GM23338 (cell line): ENCODE measurements around the gene TRIM37. TPM values are rescaled to one million over a fixed set of nuclear protein-coding genes. Genes with fewer than 3 reads are reported as not detected.

Experiments used
- ATAC-seq: fragments of 200-7000 bp; cut with Tn5 transposase; 3 replicates; pipeline ENCODE4 v1.9.1; 2020
- DNase-seq: peaks from one replicate; pipeline ENCODE4 v3.0.0-alpha.2; 2015; ENCODE audit warnings: low spot score
- H2AFZ ChIP-seq: fragments of 200-600 bp; sonication (generic); 2 replicates; pipeline ENCODE4 v1.8.0; 2016; ENCODE audit warnings: antibody characterized with exemption, mild to moderate bottlenecking, moderate library complexity
- H3F3A ChIP-seq: fragments of 200-600 bp; sonication (generic); replicated peaks from 2 replicates; pipeline ENCODE4 v1.8.0; 2017; ENCODE audit warnings: antibody characterized with exemption, mixed run types, low read depth
- H3K27ac ChIP-seq: fragments of 200-600 bp; sonication (generic); 2 replicates; pipeline ENCODE4 v1.6.1; 2016; ENCODE audit warnings: low read depth
- H3K27me3 ChIP-seq: fragments of 200-600 bp; sonication (generic); 2 replicates; pipeline ENCODE4 v1.8.0; 2016; ENCODE audit warnings: mild to moderate bottlenecking, mixed run types, moderate library complexity; ENCODE audit not compliant: insufficient read depth
- H3K36me3 ChIP-seq: fragments of 200-600 bp; sonication (generic); 2 replicates; pipeline ENCODE4 v1.8.0; 2016; ENCODE audit warnings: mild to moderate bottlenecking; ENCODE audit not compliant: insufficient read depth
- H3K4me1 ChIP-seq: fragments of 200-600 bp; sonication (generic); 2 replicates; pipeline ENCODE4 v1.8.0; 2016; ENCODE audit warnings: mild to moderate bottlenecking, moderate library complexity; ENCODE audit not compliant: insufficient read depth
- H3K4me2 ChIP-seq: fragments of 200-600 bp; sonication (generic); 2 replicates; pipeline ENCODE4 v1.7.1; 2017; ENCODE audit warnings: mixed run types
- H3K4me3 ChIP-seq: fragments of 200-600 bp; sonication (generic); 2 replicates; pipeline ENCODE4 v1.6.1; 2016; ENCODE audit warnings: mixed run types
- H3K79me2 ChIP-seq: fragments of 200-600 bp; sonication (generic); replicated peaks from 2 replicates; pipeline ENCODE4 v1.8.0; 2017; ENCODE audit warnings: mild to moderate bottlenecking; ENCODE audit not compliant: insufficient read depth
- H3K9me2 ChIP-seq: fragments of 200-600 bp; sonication (generic); 2 replicates; pipeline ENCODE4 v1.8.0; 2017; ENCODE audit not compliant: insufficient read depth
- H4K20me1 ChIP-seq: fragments of 200-600 bp; sonication (generic); replicated peaks from 2 replicates; pipeline ENCODE4 v1.8.0; 2017; ENCODE audit warnings: mild to moderate bottlenecking; ENCODE audit not compliant: insufficient read depth
- H3K27ac Mint-ChIP-seq: 2 replicates; pipeline ENCODE4 v1.8.0; 2020; ENCODE audit warnings: inconsistent platforms, mild to moderate bottlenecking, moderate library complexity, mixed read lengths
- H3K27me3 Mint-ChIP-seq: 3 replicates; pipeline ENCODE4 v1.8.0; 2022; ENCODE audit warnings: low read depth, mild to moderate bottlenecking, moderate library complexity, mixed read lengths, inconsistent platforms; ENCODE audit not compliant: insufficient read depth, poor library complexity
- H3K36me3 Mint-ChIP-seq: 3 replicates; pipeline ENCODE4 v1.8.0; 2021; ENCODE audit warnings: low read depth, mild to moderate bottlenecking, inconsistent platforms, moderate library complexity, mixed read lengths
- H3K4me1 Mint-ChIP-seq: 3 replicates; pipeline ENCODE4 v1.8.0; 2020; ENCODE audit warnings: mild to moderate bottlenecking, inconsistent platforms, mixed read lengths
- H3K4me3 Mint-ChIP-seq: 3 replicates; pipeline ENCODE4 v1.8.0; 2021; ENCODE audit warnings: moderate library complexity, mild to moderate bottlenecking, inconsistent platforms, mixed read lengths
- H3K9me3 Mint-ChIP-seq: 3 replicates; pipeline ENCODE4 v1.8.0; 2020; ENCODE audit warnings: moderate library complexity, mild to moderate bottlenecking, inconsistent platforms, mixed read lengths
- CREB1 ChIP-seq: fragments of 250-450 bp; sonication (Bioruptor Pico); IDR thresholded peaks from 2 replicates; pipeline ENCODE4 v1.5.0; 2020; ENCODE audit warnings: low read depth, mild to moderate bottlenecking, moderate library complexity
- CTCF ChIP-seq, 2 experiments: fragments of 200-600 bp in 1 of 2; sonication (generic) in 1 of 2; conservative IDR thresholded peaks; 2 replicates each; pipeline versions ENCODE4 v1.5.1 to v1.6.1; 2016 to 2017; ENCODE audit warnings: antibody characterized with exemption in 2 of 2, low read depth in 2 of 2, mild to moderate bottlenecking in 2 of 2, moderate library complexity in 1 of 2
- ETS1 ChIP-seq: IDR thresholded peaks from 2 replicates; pipeline ENCODE4 v1.6.1; 2016; ENCODE audit warnings: antibody characterized with exemption
- EZH2 ChIP-seq: fragments of 200-600 bp; sonication (generic); IDR thresholded peaks from one replicate; pipeline ENCODE4 v1.8.0; 2017; ENCODE audit warnings: antibody characterized with exemption, mild to moderate bottlenecking, low read depth; ENCODE audit not compliant: unreplicated experiment
- EZH2phosphoT487 ChIP-seq: fragments of 200-600 bp; sonication (generic); IDR thresholded peaks from one replicate; pipeline ENCODE4 v1.8.1; 2018; ENCODE audit warnings: antibody characterized with exemption; ENCODE audit not compliant: unreplicated experiment
- JUNB ChIP-seq: IDR thresholded peaks from one replicate; pipeline ENCODE4 v1.6.1; 2016; ENCODE audit warnings: antibody characterized with exemption; ENCODE audit not compliant: unreplicated experiment
- NANOG ChIP-seq: IDR thresholded peaks from 2 replicates; pipeline ENCODE4 v1.6.1; 2016; ENCODE audit warnings: antibody characterized with exemption, borderline replicate concordance
- POLR2AphosphoS5 ChIP-seq: IDR thresholded peaks from 2 replicates; pipeline ENCODE4 v1.6.1; 2016; ENCODE audit warnings: antibody characterized with exemption, low read depth
- REST ChIP-seq: IDR thresholded peaks from one replicate; pipeline ENCODE4 v1.6.1; 2018; ENCODE audit warnings: antibody characterized with exemption; ENCODE audit not compliant: unreplicated experiment
- STAT1 ChIP-seq: IDR thresholded peaks from one replicate; pipeline ENCODE4 v1.6.1; 2016; ENCODE audit warnings: antibody characterized with exemption; ENCODE audit not compliant: unreplicated experiment
- ZNF114 ChIP-seq: fragments of 250-450 bp; sonication (Bioruptor Pico); IDR thresholded peaks from 2 replicates; pipeline ENCODE4 v1.5.0; 2020; ENCODE audit warnings: mild to moderate bottlenecking, moderate library complexity
- ZNF331 ChIP-seq: fragments of 250-450 bp; sonication (Bioruptor Pico); IDR thresholded peaks from 2 replicates; pipeline ENCODE4 v1.5.0; 2020; ENCODE audit warnings: low read depth, mild to moderate bottlenecking, moderate library complexity
- ZNF462 ChIP-seq: fragments of 250-450 bp; sonication (Bioruptor Pico); IDR thresholded peaks from 2 replicates; pipeline ENCODE4 v1.5.0; 2020; ENCODE audit warnings: mild to moderate bottlenecking, moderate library complexity
- polyA plus RNA-seq: library from polyadenylated mRNA; unstranded; fragments of >200 nt; fragmentation: Nextera tagmentation; extraction: Ambion mirVana; gene quantifications from 2 replicates; pipeline ENCODE4 v1.2.1, GENCODE V29; 2016
- total RNA-seq: library from RNA; depleted of rRNA; stranded (reverse); fragments of >200 nt; shearing (Covaris generic); gene quantifications from 2 replicates; pipeline ENCODE4 v1.2.3, GENCODE V29; 2014

TRIM37 gene
- total and polyA plus RNA-seq, 2 experiments from 2014 or later = 61.1 to 71.2 TPM

- DNase-seq (no peak), ATAC-seq (no peak)
- Histone ChIP-seq H3K4me1 (no peaks in the 10 kb centered on the region), H3K4me3 (no peak overlapping the region), H2AFZ (no peak overlapping the region), H3K79me2 (peaks cover 7% of the 10 kb centered on the region), H3K27ac (no peak overlapping the region), H3F3A (no peaks in the 10 kb centered on the region), H3K9me2 (no peaks in the 10 kb centered on the region), H3K36me3 (peaks cover 9% of the 10 kb centered on the region; the same call in 1 of the 2 replicates), H3K4me2 (no peak overlapping the region), H3K27me3 (no peaks in the 10 kb centered on the region), H4K20me1 (0 out of 2 replicates have a peak, but pooled peaks cover 2% of the 10 kb centered on the region)
- Mint-ChIP-seq H3K27me3 (no peaks in the 10 kb centered on the region), H3K4me1 (no peaks in the 10 kb centered on the region), H3K36me3 (peaks cover 13% of the 10 kb centered on the region; the same call in 2 of the 3 replicates), H3K9me3 (no peaks in the 10 kb centered on the region), H3K4me3 (no peak overlapping the region), H3K27ac (no peak overlapping the region)
- TF ChIP-seq EZH2phosphoT487 (no peak), CREB1 (CRISPR knock-in tag) (no peak), EZH2 (no peak), NANOG (no peak), ZNF462 (CRISPR knock-in tag) (no peak), POLR2AphosphoS5 (no peak), ZNF331 (CRISPR knock-in tag) (no peak), JUNB (no peak), ETS1 (no peak), ZNF114 (no peak), REST (no peak), STAT1 (no peak), CTCF (conservative IDR thresholded peaks at IDR 0.05; ENCODE audit: low read depth in 2 of 2) (no peak)
Measured at GRCh38 chr17:59028328-59028727, 78.4 kb downstream of the TRIM37 start.
